ENCODE data around the gene NRN1L. TPM values are rescaled to one million over a fixed set of nuclear protein-coding genes. Genes with fewer than 3 reads are reported as not detected.

NRN1L gene

Small RNA genes lying within 50 kb of the gene (small RNA-seq; reads per million reads assigned to genes)
- not detected for gene AC040162.2 (ENCODE audit: insufficient read depth)
- gene NRN1L (ENCODE audit: insufficient read depth): not detected

Data from neuronal stem cell (in vitro differentiated cells).